WTC11 (cell line): ENCODE data around the gene ADGRF4.

Experiments
- AFF4 ChIP-seq: sonication (generic); formaldehyde crosslinking; IDR thresholded peaks from 2 replicates; pipeline ENCODE4 v1.8.1; 2023; ENCODE audit warnings: mild to moderate bottlenecking, missing genetic modification reagents, borderline replicate concordance
- ATF6 ChIP-seq: sonication (generic); formaldehyde crosslinking; IDR thresholded peaks from 2 replicates; pipeline ENCODE4 v1.8.1; 2023; ENCODE audit warnings: mild to moderate bottlenecking, missing genetic modification reagents
- CBFB ChIP-seq: sonication (generic); formaldehyde crosslinking; IDR thresholded peaks from 2 replicates; pipeline ENCODE4 v1.8.1; 2022; ENCODE audit warnings: mild to moderate bottlenecking, low read depth, missing genetic modification reagents
- CREM ChIP-seq: sonication (generic); formaldehyde crosslinking; IDR thresholded peaks from 2 replicates; pipeline ENCODE4 v1.8.1; 2022; ENCODE audit warnings: mild to moderate bottlenecking, missing genetic modification reagents, moderate library complexity
- CTCF ChIP-seq: fragments of 200-600 bp; IDR thresholded peaks from 2 replicates; pipeline ENCODE4 v1.8.0; 2022; ENCODE audit warnings: antibody characterized with exemption
- E2F1 ChIP-seq: sonication (generic); formaldehyde crosslinking; IDR thresholded peaks from 2 replicates; pipeline ENCODE4 v1.8.0; 2022; ENCODE audit warnings: mild to moderate bottlenecking, missing genetic modification reagents
- ESRRA ChIP-seq: sonication (generic); formaldehyde crosslinking; IDR thresholded peaks from 2 replicates; pipeline ENCODE4 v1.8.1; 2022; ENCODE audit warnings: mild to moderate bottlenecking, missing genetic modification reagents, borderline replicate concordance
- GABPB1 ChIP-seq: sonication (generic); formaldehyde crosslinking; IDR thresholded peaks from 2 replicates; pipeline ENCODE4 v1.8.1; 2023; ENCODE audit warnings: mild to moderate bottlenecking, missing genetic modification reagents
- JUN ChIP-seq: sonication (generic); formaldehyde crosslinking; IDR thresholded peaks from 2 replicates; pipeline ENCODE4 v1.8.0; 2023; ENCODE audit warnings: mild to moderate bottlenecking, missing genetic modification reagents
- MAX ChIP-seq: sonication (generic); formaldehyde crosslinking; IDR thresholded peaks from 2 replicates; pipeline ENCODE4 v1.8.0; 2022; ENCODE audit warnings: mild to moderate bottlenecking, missing genetic modification reagents
- NR3C1 ChIP-seq: sonication (generic); formaldehyde crosslinking; conservative IDR thresholded peaks from 2 replicates; pipeline ENCODE4 v1.8.1; 2023; ENCODE audit warnings: low read depth, mild to moderate bottlenecking, missing genetic modification reagents
- USF1 ChIP-seq: sonication (generic); formaldehyde crosslinking; IDR thresholded peaks from 2 replicates; pipeline ENCODE4 v1.8.0; 2022; ENCODE audit warnings: mild to moderate bottlenecking, missing genetic modification reagents
- ZNF671 ChIP-seq: fragments of 250-450 bp; sonication (Bioruptor Pico); IDR thresholded peaks from 2 replicates; pipeline ENCODE4 v1.8.0; 2021; ENCODE audit warnings: mild to moderate bottlenecking
- ZSCAN18 ChIP-seq: fragments of 250-450 bp; sonication (Bioruptor Pico); IDR thresholded peaks from 2 replicates; pipeline ENCODE4 v2.1.2; 2022; ENCODE audit warnings: mild to moderate bottlenecking, moderate library complexity

GRCh38 chr6:47710295-47710694 is 11.9 kb downstream of the ADGRF4 start:
- no peak for TF ChIP-seq AFF4 (CRISPR knock-in tag)
- no peak for TF ChIP-seq NR3C1 (CRISPR knock-in tag)
- TF ChIP-seq CTCF: no peak
- no peak for TF ChIP-seq ATF6 (CRISPR knock-in tag)
- no peak for TF ChIP-seq ZSCAN18
- TF ChIP-seq ZNF671 (CRISPR knock-in tag): no peak
- no peak for TF ChIP-seq E2F1 (CRISPR knock-in tag)
- TF ChIP-seq CREM (CRISPR knock-in tag): no peak
- no peak for TF ChIP-seq ESRRA
- TF ChIP-seq MAX (CRISPR knock-in tag): no peak
- no peak for TF ChIP-seq USF1 (CRISPR knock-in tag)
- no peak for TF ChIP-seq GABPB1 (CRISPR knock-in tag)
- TF ChIP-seq JUN (CRISPR knock-in tag): no peak
- TF ChIP-seq CBFB (CRISPR knock-in tag): no peak
